GM15510 (cell line): Measurements from ENCODE around the gene RPS6KA5.

Source experiments
- POLR2A ChIP-seq: IDR thresholded peaks from 3 replicates; pipeline ENCODE4 v1.6.1; 2011; ENCODE audit warnings: borderline replicate concordance; ENCODE audit not compliant: insufficient read length; ENCODE audit errors: extremely low read depth

Gene RPS6KA5

DNA sequence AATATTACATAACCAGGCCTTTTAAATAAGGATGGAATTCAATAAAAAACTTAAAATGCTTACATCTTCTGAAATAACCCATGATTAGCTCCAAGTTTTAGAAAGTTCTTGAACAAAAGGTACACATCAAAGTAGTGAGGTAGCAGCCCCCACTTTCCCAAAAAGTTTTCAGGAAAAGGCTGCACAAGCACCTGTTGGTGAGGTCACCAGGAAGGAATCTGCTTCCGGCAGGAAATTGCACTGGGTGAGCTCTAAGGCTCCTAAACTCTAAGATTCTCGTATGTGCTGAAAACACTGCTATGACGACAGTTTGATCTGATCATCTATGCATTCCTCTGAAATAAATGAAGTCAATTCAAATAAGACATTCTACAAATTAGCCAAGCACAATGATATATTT is 210.0 kb downstream of the RPS6KA5 start:
- no peak for TF ChIP-seq POLR2A

DNA sequence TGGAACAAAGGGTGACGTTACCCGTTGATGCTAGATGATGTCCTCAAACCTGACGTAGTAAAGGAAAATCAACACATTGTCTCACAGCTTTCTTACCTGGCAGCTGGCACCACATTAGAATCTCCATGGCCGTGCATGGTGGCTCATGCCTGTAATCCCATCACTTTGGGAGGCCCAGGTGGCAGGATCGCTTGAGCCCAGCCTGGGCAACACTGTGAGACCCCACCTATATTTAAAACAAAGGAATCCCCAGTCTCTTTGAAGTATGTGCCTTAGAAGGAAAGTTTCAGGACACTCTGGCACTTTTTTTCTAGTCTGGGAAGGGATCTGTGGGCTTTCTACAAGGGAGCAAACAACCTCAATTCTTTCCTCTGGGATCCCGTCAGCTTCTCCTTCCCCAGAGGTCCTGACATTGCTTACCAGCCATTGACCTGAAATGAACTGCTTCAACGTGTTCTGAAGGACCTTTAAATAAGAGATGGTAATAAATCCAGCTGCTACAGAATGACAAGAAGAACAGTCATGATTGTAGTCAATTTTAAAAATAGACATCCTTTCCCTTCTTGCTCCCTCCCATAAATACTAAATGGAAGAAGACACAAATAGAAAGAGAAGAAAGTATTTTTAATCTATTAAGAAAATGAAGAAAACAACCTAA is 210.5 kb downstream of the RPS6KA5 start:
- TF ChIP-seq POLR2A: no peak

DNA sequence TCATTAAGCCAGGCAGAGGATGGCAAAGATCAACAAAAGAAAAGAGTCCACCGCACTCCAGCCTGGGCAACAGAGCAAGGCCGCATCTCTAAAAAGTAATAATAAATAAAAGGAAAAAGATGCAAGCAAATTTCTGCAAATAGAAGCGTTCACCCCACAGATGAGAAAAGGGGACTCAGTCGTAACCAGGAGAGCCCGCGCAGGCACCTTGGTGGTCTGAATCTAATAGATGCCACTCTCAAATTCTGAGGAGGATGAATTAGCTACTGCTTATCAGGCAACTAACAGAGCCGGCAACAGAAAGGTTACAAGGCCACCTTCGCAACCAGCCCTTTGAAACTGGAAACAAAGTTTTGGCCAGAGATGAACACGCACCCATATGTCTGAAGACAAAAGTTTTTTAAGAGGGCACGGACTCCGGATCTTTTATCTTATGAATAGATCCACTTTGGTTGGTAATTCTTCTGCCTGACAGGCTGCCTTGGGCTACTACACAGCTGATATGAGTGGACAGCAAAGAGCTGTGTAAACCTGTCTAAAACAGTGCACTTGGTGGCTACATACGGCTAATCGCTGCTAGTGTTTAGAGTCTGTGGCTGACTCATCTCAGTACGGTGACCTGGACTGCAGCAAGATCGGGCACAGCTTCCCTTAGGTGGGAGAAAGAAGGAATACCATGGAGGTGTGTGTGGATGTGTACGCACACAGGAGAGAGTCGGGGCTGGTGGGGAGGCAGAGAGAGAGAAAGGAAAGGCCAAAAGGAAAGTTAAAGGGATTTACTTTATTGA is 211.3 kb downstream of the RPS6KA5 start:
- TF ChIP-seq POLR2A: no peak

DNA sequence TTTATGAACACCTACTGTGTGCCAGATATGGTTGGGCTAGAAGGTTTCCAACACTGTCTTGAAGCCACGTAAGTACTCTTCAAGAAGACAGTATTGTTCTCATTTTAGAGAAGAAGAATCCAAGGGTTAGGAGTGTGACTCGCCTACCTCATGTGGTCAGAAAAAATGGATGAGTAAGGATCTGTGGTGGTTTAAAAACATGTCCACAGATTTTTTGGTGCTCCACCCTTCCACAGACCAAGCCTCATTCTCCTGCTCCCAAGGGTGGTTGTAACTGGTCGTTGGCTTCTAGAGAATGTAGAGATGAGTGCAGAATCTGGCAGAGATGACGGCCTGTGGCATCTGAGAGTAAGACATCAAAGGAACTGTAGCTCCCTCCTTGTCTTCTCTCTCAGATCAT is 213.9 kb downstream of the RPS6KA5 start:
- TF ChIP-seq POLR2A: no peak

DNA sequence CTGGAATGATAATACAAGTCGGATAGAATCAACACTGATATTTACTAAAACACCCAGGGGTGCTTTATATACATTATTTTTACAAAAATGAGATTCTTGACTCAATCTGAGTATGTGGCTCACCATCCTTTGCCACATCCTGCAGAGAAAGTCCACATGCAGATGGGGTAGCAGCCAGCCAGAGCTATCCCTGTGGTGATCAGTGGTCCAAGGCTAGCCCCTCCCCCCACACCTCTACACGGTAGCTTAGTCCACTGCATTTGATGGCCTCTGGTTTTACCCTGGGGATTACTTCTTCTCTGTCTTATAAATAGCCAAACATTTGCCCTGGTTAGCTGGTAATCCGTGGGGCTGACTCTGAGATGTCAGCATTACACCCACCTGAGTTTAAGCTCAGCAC is 216.1 kb downstream of the RPS6KA5 start:
- TF ChIP-seq POLR2A: no peak

DNA sequence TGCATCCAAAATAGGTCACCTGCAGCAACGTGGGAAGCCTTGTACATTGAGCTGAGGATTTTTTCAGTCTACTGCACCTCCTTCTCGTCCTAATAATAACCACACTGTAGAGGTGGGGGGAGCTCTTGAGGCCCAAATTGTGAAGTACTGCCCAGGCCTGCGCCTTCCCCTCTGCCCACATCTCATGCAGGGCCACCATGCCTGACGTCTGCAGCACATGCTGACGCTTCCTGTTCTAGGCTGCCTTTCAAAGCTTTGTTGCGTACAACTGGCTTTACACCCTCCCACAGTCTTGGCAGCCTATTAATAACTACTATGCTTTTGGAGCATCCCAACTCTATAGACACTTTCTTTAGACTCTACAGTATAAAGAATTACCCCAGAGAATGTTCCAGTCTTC is 217.7 kb downstream of the RPS6KA5 start:
- TF ChIP-seq POLR2A: no peak

DNA sequence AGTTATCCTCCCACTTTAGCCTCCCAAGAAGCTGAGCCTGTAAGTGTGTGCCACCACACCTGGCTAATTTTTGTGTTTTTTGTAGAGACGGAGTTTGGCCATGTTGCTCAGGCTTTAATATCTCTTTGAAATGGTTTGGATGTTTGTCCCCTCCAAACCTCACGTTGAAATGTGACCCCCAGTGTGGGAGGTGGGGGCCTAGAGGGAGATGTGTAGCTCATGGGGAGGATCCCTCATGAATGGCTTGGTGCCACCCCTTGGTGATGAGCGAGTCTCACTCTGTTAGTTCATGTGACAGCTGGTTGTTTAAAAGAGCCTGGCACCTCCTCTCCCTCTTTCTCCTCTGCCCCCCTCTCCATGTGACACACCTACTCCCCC is 220.6 kb downstream of the RPS6KA5 start:
- TF ChIP-seq POLR2A: no peak

DNA sequence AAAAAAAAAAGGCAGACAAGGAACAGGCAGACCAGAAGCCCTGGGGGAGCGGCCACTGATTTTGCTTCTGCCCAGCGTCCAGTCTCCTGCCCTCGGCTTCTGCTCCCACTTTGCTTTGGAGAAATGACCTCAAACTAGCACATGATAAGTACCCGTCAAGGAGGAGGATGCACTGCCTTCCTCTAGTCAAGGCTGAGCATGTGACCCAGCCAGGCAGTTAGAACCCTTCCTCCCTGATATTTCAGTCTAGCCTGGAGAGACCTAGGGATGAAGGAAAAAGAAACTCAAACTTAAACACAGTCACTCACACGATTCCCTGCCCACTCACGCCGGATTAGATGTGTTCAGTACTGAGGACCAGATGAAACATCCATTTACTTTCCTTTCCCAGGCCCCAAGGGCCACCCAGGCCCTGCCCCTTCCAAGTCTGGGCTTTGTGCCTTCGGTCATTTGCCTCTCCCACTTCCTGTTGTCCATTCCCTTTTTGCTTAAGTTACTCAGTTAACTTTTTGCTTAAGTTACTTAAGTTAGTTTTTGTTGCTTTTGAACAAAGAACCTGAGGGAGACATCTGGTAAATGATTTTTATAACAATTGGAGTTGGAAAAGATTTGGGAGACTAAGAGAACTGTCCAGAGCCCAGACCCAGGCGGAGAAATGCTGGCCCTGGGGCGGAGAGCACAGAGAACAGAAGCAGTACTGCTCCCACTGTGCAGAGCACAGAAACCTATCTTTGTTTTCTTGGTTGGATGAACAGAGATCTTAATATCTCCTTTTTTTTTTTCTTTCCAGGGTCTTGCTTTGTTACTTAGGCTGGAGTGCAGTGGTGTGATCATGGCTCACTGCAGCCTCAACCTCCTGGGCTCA is 221.2 kb downstream of the RPS6KA5 start:
- TF ChIP-seq POLR2A: no peak

DNA sequence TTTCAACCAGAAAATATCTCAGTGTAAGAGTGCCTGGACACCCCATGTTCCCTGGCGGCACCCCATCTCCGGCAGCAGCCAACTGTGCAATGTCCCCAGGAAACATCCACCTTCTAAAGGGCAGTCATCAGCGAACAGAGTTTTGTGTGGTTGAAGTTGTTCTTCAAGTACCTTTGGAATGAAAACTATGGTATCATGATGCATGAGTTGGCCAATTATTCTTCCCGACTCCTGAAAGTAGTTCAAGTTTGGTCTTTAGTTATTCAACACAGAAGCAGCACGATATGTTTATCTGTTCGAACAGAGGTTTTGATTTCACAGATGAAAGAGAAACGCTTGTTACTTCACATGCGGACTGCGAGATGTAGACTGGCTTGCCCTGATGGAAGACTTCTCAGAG is 223.1 kb downstream of the RPS6KA5 start:
- no peak for TF ChIP-seq POLR2A

DNA sequence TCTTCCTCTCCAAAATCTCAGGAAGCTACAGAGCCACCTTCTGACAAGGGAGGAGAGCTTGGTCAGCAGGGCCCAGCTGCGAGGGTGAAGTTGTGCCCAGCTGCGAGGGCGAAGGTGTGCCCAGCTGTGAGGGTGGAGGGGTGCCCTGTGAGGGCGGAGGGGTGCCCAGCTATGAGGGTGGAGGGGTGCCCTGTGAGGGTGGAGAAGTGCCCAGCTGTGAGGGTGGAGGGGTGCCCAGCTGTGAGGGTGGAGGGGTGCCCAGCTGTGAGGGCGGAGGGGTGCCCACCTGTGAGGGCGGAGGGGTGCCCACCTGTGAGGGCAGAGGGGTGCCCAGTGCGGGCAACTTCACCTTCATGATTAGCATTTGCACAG is 223.8 kb downstream of the RPS6KA5 start:
- no peak for TF ChIP-seq POLR2A

DNA sequence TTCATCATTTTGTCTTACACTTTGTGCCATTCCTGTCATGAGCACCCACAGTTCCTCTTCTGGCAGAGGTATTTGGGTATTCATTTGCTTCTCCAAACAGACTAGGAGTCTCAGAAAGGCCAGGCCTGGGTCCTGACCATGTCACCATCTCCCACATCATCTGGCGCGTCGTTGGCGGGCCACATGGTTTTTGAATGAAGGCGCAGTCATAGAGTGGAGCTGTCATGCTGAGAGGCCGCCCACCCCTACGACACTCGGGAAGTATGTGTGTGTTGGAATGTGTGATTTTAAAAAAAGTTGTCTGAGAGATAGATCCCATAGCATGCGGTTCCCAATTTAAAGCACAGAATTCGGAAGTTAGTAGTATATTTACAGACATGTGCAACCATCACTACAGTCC is 228.6 kb downstream of the RPS6KA5 start:
- no peak for TF ChIP-seq POLR2A

DNA sequence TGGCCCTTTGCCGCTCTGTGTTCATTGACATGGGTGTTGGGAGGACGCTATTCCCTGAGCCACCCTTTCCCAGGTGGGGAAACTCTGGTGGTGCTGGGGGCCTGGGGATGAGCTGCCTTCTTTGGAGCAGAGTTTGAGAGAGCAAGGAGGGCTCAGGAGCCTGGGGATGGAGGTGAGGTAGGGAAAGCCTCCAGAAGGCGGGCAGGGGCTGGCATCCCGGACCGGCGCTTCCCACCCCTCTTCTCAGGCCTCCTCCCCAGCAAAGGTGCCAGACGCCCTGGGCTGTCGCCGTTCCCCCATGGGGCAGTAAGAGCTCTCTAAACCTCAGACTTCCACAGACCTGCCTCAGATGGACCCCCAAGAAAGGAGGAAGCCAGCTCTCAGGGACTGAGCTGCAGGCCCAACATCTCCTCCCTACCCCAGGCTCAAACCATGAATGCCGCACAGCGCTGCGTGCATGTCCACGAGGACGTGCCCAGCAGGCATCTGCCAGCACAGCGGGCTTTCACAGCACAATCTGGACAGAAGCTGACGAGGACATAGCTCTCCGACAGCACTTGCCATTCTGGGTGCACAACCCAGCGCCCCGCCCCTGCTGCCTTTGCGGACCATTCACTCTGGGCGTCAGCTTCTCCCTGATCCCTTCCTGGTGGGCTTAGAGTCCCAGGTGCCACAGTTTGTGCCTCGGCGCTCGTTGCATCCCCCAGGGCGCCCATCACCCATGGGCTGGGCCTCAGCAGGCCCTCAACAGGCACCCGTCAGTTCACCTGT is 229.3 kb downstream of the RPS6KA5 start:
- TF ChIP-seq POLR2A: no peak

DNA sequence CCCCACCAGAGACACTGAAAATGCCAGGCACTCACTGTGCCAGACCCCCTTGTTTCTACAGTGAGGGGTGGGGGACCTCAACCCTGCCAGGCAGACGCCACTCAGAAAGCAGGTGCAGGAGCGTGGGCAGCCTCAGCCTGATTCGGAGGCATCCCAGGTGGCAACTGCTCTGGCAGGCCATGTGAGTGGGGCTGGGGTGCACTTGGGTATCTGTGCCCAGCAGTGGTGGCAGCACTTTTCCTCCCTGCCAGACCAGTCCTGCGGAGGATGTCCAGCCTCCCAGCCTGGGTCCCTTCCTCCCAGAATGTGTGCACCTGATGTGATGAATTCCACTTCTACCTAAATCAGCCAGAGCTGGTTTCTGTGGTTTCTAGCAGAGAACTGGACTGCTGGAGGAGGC is 230.8 kb downstream of the RPS6KA5 start:
- TF ChIP-seq POLR2A: no peak

DNA sequence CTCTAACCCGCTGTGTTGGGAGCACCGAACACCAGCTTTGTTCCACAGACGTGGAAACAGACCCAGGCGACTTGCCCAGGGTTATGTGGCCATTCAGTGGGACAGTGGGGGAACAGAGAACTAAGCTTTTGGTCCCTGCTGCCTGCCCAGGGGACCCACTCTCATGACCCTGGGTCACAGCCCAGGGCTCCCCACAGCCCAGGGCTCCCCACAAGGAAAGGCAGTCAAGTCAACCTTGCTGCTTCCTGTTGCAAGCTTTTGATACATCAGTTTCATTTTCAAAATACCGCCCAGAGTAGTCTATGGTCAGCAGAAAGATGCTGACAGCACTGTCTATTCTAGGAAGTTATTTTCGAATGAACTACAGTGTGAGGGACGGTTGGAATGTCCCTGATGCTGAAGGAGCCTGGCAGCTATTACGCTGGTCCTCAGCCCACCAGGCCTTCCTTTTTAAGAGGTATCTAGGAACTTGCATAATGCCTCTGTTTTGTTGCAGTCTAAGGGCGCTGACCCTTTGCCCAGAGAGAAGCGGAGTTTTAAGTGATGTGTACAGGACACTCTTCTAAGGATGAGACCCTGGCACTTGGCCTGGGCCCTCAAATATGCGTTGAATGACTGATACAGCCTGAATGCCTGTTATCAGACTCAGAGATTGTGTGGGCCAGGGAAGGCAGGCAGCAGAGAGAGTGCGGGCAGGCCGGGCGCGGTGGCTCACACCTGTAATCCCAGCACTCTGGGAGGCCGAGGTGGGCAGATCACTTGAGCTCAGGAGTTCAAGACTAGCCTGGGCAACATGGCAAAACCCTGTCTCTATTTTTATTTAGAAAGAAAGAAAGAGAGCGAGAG is 231.6 kb downstream of the RPS6KA5 start:
- no peak for TF ChIP-seq POLR2A
